ENCODE results near the gene ACVR1B.

ACVR1B gene

GRCh38 chr12:52043386-52044212 lies 92.1 kb downstream of the ACVR1B start:
- DNase-seq (ENCODE audit: low read depth in 1 of 2, low spot score in 1 of 2): no peak

GRCh38 chr12:52044292-52044983 lies 92.9 kb downstream of the ACVR1B start:
- DNase-seq (ENCODE audit: low read depth in 1 of 2, low spot score in 1 of 2): no peak

- DNase-seq (ENCODE audit: low read depth in 1 of 2, low spot score in 1 of 2): no peak
Measured at GRCh38 chr12:52045794-52046199, 94.3 kb downstream of the ACVR1B start.
